Measurements from ENCODE around the gene FOXR1.
"Not testable (repeated sequence)": the region's sequence is repeated elsewhere in the genome, so short reads cannot be mapped to it uniquely, and the experiment has no call there.

The FOXR1 gene

DNA sequence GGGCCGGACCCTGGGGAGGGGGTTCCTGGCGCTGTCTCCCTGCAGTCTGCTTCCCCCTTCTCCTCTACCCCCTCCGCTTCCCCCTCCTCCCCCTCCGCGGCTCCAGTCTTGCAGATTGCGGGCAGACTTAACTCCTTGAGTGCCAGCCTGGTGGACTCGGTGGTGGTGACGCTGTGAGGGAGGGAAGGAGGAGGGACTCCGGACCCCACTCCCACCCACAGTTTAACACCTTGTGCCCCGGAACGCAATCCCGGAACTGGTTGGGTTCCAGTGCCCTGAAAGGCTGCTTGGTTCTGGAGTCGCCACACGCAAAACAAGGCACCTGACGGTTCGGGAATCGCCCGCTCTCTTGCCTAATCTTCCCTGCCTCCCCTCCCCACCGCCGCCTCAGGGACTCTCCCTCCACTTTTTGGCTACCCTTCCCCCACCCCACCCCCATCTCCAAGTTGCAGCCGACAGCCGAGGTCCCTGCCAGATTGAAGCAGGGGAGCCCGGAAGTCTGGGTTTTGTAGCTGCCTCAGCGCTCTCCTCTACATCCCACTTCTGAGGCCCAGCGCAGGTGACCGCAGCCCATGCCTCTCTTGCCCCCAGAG, 42.0 kb upstream of the FOXR1 start:
- no peak for TF ChIP-seq TAF1 (IDR thresholded peaks at IDR 0.05; ENCODE audit: borderline replicate concordance, low read depth, low read length)
- TF ChIP-seq POLR2A (IDR thresholded peaks at IDR 0.05; ENCODE audit: low read depth, low read length), result no peak
- TF ChIP-seq POLR2AphosphoS5 (IDR thresholded peaks at IDR 0.05; ENCODE audit: low read depth, low read length), result no peak
- peak; percentile 14 for FAIRE-seq
- no peak for DNase-seq (ENCODE audit: insufficient read length)

DNA sequence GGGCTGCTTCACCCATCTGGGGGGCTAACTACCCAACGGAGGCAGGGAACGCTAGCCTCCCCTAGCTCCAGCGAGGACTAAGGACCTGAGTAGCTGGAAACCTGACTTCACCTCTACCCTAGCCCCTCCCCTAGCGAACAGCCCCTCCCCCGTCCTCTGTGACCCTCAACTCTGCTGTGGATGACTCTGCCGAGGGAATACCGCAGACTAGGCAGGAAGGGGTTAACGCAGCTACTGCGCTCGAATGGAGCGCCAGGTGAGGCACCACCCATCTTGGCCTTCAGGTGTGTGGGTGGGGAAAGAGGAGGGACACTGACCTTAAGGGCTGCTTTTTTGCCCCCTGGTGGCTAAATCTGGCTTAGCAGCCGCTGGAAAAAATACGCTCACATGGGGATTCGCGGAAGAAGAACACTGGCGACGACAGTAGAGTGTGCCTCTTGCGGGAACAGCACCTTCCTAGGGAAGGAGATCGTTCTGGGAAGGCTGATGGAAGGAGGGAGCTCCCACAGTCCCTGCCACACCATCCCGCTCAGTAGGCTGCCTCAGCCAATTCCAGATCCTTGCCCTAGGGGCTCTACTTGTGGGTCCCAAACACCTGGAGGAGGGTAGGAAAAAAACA, 41.4 kb upstream of the FOXR1 start:
- TF ChIP-seq POLR2AphosphoS5 (IDR thresholded peaks at IDR 0.05; ENCODE audit: low read depth, low read length) (no peak), POLR2A (IDR thresholded peaks at IDR 0.05; ENCODE audit: low read depth, low read length) (no peak), TAF1 (IDR thresholded peaks at IDR 0.05; ENCODE audit: borderline replicate concordance, low read depth, low read length) (no peak)
- FAIRE-seq (peak; percentile 99), DNase-seq (ENCODE audit: insufficient read length) (peak; percentile 71)

DNA sequence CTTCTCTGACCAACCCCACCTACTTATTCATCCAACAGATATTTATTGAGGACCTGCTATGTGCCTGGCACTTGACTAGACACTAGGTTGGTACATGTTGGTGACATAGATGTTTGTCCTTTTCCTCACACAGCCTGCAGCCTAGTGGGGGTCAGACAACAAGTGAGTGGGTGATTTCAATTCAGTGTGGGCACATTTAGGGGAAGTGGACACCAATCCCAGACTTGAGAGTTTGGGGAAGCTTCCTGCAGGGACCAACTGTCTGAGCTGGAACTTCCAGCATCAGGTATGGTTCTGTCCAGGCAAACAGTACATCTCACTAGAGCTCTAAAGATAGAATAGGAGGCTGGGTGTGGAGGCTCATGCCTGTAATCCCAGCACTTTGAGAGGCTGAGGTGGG, 40.0 kb upstream of the FOXR1 start:
- TF ChIP-seq TAF1 (IDR thresholded peaks at IDR 0.05; ENCODE audit: borderline replicate concordance, low read depth, low read length) (no peak), POLR2A (IDR thresholded peaks at IDR 0.05; ENCODE audit: low read depth, low read length) (no peak), POLR2AphosphoS5 (IDR thresholded peaks at IDR 0.05; ENCODE audit: low read depth, low read length) (no peak)
- DNase-seq (ENCODE audit: insufficient read length) (no peak), FAIRE-seq (no peak)

DNA sequence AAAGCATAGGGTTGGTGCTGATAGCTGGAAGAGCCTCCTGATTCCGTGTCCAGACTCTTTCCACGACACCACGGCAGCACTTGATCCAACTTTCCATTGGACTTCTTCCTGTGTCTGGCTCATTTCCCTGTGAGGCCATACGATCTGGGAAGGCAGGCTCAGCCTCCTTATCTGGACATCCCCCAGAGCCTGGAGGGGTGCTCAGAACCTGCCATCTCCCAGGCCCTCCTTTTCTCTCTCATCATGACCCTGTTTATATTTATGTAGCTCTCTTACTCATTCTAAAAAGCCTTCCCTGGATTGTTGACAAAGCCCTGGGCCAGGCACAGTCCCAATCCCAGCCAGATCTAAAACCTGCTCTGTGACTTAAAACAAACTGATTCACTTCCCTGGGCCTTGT, 38.1 kb upstream of the FOXR1 start:
- no peak for DNase-seq (ENCODE audit: insufficient read length)
- FAIRE-seq, result no peak
- no peak for TF ChIP-seq POLR2AphosphoS5 (IDR thresholded peaks at IDR 0.05; ENCODE audit: low read depth, low read length)
- no peak for TF ChIP-seq POLR2A (IDR thresholded peaks at IDR 0.05; ENCODE audit: low read depth, low read length)
- TF ChIP-seq TAF1 (IDR thresholded peaks at IDR 0.05; ENCODE audit: borderline replicate concordance, low read depth, low read length), result no peak

DNA sequence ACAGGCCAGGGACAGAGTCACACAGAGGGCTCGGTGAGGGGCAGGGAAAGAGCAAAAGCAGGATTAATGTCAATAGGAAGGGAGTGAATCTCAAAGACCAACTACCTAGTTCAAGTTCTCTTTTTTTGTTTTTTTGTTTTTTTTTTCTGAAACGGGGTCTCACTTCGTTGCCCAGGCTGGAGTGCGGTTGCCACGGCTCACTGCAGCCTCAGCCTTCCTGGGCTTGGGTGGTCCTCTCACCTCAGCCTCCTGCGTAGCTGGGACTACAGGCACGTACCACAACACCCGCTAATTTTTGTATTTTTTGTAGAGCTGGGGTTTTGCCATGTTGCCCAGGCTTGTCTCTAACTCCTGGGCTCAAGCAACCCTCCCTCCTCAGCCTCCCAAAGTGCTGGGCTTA, 36.2 kb upstream of the FOXR1 start:
- no peak for DNase-seq (ENCODE audit: insufficient read length)
- FAIRE-seq, result peak; percentile 63
- TF ChIP-seq TAF1 (IDR thresholded peaks at IDR 0.05; ENCODE audit: borderline replicate concordance, low read depth, low read length) (no peak), POLR2A (IDR thresholded peaks at IDR 0.05; ENCODE audit: low read depth, low read length) (no peak), POLR2AphosphoS5 (IDR thresholded peaks at IDR 0.05; ENCODE audit: low read depth, low read length) (no peak)

DNA sequence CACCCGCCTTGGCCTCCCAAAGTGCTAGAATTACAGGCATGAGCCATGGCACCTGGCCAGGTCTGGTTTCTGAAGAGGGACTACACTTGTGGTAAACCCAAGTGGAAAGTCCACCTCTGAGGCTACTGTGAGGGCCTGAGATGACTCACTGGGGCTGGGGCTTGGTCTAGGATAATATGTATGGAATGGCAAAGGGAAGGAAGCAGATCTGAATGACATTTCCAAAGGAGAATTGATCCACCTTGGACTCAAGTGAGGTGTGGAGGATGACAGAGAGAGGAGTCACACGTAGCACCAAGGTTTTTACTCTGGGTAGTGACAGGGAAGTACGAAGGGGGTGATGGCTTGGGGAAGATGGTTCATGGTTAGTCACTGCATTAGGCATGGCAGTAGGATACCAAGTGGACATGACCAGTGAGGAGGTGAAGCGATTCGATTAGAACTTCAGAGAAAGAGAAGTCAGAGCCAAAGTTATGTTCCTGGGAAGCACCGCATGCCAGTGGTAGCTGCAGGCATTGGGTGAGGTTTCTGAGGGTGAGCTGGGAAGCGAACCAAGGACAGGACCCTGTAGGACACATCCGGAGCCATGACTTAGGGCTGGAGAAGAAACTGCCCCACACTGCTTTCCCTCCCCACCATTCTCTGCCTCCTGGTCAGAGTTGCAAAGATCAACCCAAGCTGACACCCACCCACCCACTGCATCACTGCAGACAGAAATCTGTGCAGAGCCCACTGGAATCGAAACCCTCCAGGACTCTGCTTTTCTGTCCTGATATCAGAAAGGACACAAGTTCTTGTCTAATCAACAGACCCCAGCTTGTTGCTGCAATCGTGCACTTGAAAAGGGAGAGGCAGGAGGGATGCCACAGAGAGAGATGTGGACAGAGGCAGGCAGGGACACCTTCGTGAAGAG, 32.8 kb upstream of the FOXR1 start:
- no peak for FAIRE-seq
- no peak for DNase-seq (ENCODE audit: insufficient read length)

DNA sequence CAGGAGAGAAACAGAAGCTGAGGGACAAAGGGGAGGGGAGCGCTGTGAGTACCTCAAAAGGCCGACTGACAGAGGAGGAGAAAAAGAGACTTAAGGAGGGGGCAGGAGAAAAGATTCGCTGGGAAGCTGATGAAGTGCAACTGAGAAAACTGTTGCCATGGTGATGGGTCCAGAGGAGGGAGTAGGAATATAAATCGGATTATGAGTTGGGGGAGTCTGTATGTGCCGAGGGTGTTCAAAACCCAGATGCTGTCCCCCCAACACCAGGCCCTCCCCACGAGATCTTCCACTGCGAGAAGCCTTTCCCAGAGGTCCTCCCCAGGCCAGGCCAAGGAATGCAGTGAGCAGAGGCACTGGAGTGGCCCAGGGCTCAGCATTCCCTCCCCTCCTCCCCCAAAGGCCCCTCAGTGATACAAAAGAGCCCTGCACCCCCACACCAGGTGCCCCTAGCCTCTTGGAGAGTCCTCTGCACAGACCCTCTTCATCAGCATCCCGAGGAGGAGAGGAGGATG, 32.1 kb upstream of the FOXR1 start:
- TF ChIP-seq POLR2A (IDR thresholded peaks at IDR 0.05; ENCODE audit: low read depth, low read length), result no peak
- no peak for TF ChIP-seq TAF1 (IDR thresholded peaks at IDR 0.05; ENCODE audit: borderline replicate concordance, low read depth, low read length)
- TF ChIP-seq POLR2AphosphoS5 (IDR thresholded peaks at IDR 0.05; ENCODE audit: low read depth, low read length), result no peak
- DNase-seq (ENCODE audit: insufficient read length) (no peak), FAIRE-seq (no peak)

More for the DNA sequence above, 32.8 kb upstream of the FOXR1 start:
- TF ChIP-seq TAF1 (IDR thresholded peaks at IDR 0.05; ENCODE audit: borderline replicate concordance, low read depth, low read length) (no peak), POLR2AphosphoS5 (IDR thresholded peaks at IDR 0.05; ENCODE audit: low read depth, low read length) (no peak), POLR2A (IDR thresholded peaks at IDR 0.05; ENCODE audit: low read depth, low read length) (no peak)

DNA sequence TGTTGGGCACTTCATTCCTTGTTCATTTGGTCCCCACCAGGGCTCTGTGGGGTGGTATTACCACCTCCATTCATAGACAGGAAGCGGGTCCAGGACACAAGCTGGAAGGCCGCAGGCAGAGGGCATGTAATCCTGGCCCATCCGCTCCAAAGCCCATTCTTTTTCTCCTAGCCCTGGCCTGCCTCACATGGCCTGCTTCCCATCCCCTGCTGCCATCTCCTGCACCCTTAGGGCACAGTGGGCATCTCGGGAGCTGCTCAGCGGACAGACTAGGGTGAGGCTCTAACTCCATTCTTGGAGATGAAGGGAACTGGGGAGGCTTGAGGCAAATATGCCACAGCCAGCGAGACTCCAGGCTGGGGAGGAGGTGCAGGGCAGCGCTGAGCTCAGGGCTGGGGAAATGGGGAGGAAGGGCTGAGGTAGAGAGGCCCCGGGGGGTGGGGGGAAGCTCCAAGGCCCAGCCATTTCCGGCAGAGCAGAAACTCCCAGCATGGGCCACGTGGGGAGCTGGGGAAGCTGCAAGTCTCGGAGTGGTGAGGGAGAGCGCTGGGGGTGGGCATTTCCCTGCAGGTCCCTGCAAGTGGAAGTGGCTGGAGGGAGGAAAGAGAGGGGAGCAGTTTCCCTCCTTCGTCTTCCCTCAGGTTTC, 31.5 kb upstream of the FOXR1 start:
- DNase-seq (ENCODE audit: insufficient read length) (no peak), FAIRE-seq (peak; percentile 70)
- no peak for TF ChIP-seq POLR2AphosphoS5 (IDR thresholded peaks at IDR 0.05; ENCODE audit: low read depth, low read length)
- no peak for TF ChIP-seq POLR2A (IDR thresholded peaks at IDR 0.05; ENCODE audit: low read depth, low read length)
- no peak for TF ChIP-seq TAF1 (IDR thresholded peaks at IDR 0.05; ENCODE audit: borderline replicate concordance, low read depth, low read length)

DNA sequence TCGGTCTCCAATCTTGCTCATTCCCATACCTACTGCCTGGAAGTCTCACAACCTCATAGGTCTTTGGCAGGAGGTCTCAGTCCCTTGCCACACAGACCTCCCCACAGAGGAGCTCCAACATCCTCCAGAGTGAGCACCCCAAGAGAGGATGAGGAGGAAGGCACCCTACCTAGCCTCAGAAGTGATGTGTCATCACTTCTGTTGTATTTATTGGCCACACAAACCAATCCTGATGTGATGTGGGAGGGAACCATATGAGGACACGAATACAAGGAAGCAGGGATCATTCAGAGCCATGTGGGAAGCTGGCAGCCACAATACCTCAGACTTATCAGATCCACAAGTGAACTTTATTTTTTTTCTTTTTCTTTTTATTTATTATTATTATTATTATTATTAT, 24.5 kb upstream of the FOXR1 start:
- FAIRE-seq, result no peak
- no peak for DNase-seq (ENCODE audit: insufficient read length)
- no peak for TF ChIP-seq POLR2AphosphoS5 (IDR thresholded peaks at IDR 0.05; ENCODE audit: low read depth, low read length)
- no peak for TF ChIP-seq TAF1 (IDR thresholded peaks at IDR 0.05; ENCODE audit: borderline replicate concordance, low read depth, low read length)
- TF ChIP-seq POLR2A (IDR thresholded peaks at IDR 0.05; ENCODE audit: low read depth, low read length), result no peak

DNA sequence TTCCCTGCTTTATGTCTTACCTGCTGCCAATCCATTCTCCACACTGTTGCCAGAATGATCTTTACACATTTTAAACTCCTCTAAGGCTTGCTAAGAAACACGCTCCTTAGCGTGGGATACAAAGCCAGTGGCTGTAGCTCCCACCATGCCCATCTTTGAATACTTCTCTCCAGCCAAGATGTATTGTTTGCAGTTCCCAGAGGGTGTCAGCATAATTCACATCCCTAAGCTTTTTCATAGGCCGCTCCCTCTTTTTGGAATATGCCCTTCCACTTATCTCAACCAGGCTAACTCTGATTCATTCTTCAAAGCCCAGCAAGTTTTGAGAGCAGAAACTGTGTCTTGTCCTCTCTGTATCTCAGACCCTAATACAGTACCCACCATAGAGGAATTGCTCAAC, 23.6 kb upstream of the FOXR1 start:
- TF ChIP-seq TAF1 (IDR thresholded peaks at IDR 0.05; ENCODE audit: borderline replicate concordance, low read depth, low read length) (no peak), POLR2AphosphoS5 (IDR thresholded peaks at IDR 0.05; ENCODE audit: low read depth, low read length) (no peak)
- no peak for FAIRE-seq
- no peak for DNase-seq (ENCODE audit: insufficient read length)

DNA sequence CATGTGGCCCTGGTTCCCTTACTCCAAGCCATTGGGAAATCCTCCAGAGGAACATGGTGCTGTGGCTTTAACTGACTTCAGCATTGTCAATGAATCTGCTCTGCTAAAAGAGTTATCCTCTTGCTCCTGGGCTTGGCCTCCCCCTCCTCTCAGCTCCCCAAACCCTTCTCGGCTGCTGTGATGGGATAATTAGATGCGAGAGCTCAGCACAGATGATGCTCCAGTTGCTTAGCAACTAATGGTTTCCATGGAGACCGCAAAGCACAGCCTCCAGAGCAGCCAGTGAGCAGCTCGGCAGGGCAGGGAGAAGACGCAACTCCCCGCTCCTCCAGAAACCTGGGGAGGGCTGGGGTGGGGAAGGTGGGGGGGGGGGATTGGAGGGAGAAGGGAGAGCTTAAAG, 18.3 kb upstream of the FOXR1 start:
- no peak for DNase-seq (ENCODE audit: insufficient read length)
- no peak for FAIRE-seq
- TF ChIP-seq TAF1 (IDR thresholded peaks at IDR 0.05; ENCODE audit: borderline replicate concordance, low read depth, low read length) (no peak), POLR2A (IDR thresholded peaks at IDR 0.05; ENCODE audit: low read depth, low read length) (no peak), POLR2AphosphoS5 (IDR thresholded peaks at IDR 0.05; ENCODE audit: low read depth, low read length) (no peak)

DNA sequence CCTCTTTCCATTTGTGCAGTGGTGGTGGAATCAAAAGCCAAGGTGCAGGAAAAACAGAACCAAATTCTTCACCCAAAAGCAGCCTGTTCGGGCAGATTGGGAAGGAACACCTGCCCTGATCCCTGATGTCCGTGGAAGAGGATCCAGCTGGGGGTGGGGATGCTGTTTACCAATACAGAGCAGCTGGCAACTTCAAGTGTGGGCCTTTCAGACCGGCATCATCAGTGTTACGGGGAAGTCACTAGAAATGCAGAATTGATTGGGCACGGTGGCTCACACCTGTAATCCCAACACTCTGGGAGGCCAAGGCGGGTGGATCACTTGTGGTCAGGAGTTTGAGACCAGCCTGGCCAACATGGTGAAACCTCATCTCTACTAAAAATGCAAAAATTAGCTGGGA, 17.6 kb upstream of the FOXR1 start:
- not testable (repeated sequence) for FAIRE-seq; DNase-seq (ENCODE audit: insufficient read length)

Data from GM12892 (cell line).